Lower leg skin (tissue), 4 donors: ENCODE data around the gene CABP4. TPM values are rescaled to one million over a fixed set of nuclear protein-coding genes. Genes with fewer than 3 reads are reported as not detected.

Experiments
- DNase-seq, 2 donors: peaks; one replicate each; pipeline ENCODE4 v3.0.0-alpha.2; 2019; ENCODE audit warnings: low spot score in 2 of 2
- H3K4me3 ChIP-seq: fragments of 200-600 bp; sonication (generic); 2 replicates; pipeline ENCODE4 v1.5.1; 2017; ENCODE audit warnings: mild to moderate bottlenecking, low read depth; ENCODE audit not compliant: poor library complexity, severe bottlenecking
- CTCF ChIP-seq, 3 donors: fragments of 450-650 bp; IDR thresholded peaks; one replicate each; pipeline ENCODE4 v1.5.1; 2016; ENCODE audit warnings: antibody characterized with exemption in 3 of 3, mild to moderate bottlenecking in 3 of 3, moderate library complexity in 2 of 3
- POLR2A ChIP-seq, 2 donors: fragments of 450-650 bp; IDR thresholded peaks; one replicate each; pipeline ENCODE4 v1.6.1; 2016 to 2017; ENCODE audit warnings: antibody characterized with exemption in 2 of 2, mild to moderate bottlenecking in 1 of 2, moderate library complexity in 1 of 2
- WGBS, 2 donors: methylation state at CpG; one replicate each; pipeline ENCODE4 v1.1.5; 2018; 5-methylcytosine and 5-hydroxymethylcytosine counted together
- intact Hi-C: fragments of 100-400 bp; cut with DNase I; formaldehyde crosslinking; loops from one replicate; pipeline ENCODE4 v1.15.0; 2023; ENCODE audit warnings: low total_unique reads
- total RNA-seq, 4 donors: library from RNA; depleted of rRNA; stranded (reverse); fragments of >200 nt; gene quantifications; one replicate each; pipeline ENCODE4 v1.1.0, GENCODE V29; 2016

CABP4 gene
- total RNA-seq, 4 donors from 2014 or later: 0.11 to 0.25 TPM; not detected in 2

GRCh38 chr11:67457453-67457852 is 2.3 kb downstream of the CABP4 start:
- H3K4me3 ChIP-seq: no peak overlapping the region
- TF ChIP-seq POLR2A (IDR thresholded peaks at IDR 0.05): no peak
- TF ChIP-seq CTCF (IDR thresholded peaks at IDR 0.05): no peak
- no peak for DNase-seq
- intact Hi-C loops: no loop called here
- 88 to 93% methylated on average over 12 of the region's 12 CpGs for WGBS, 2 donors

DNA sequence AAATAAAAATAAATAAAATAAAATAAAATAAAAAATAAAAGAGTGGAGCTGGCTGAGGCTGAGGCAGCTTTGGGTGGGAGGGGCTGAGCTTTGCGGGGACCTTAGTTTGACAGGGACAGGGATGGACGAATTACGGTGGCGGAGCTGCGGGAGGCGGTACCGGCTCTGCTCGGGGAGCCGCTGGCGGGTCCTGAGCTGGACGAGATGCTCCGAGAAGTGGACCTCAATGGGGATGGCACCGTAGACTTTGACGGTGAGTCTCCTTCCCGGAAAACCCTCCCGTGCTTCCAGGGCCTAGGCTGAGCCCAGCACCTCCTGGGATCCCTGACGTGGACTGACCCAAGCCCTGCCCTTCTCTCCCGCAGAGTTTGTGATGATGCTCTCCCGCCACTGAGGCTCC is 3.1 kb downstream of the CABP4 start:
- intact Hi-C loops: no loop called here
- no peak overlapping the region for H3K4me3 ChIP-seq
- no peak for DNase-seq
- WGBS, 2 donors: 85 to 88% methylated on average over 19 of the region's 19 CpGs
- no peak for TF ChIP-seq POLR2A (IDR thresholded peaks at IDR 0.05)
- TF ChIP-seq CTCF (IDR thresholded peaks at IDR 0.05): no peak

DNA sequence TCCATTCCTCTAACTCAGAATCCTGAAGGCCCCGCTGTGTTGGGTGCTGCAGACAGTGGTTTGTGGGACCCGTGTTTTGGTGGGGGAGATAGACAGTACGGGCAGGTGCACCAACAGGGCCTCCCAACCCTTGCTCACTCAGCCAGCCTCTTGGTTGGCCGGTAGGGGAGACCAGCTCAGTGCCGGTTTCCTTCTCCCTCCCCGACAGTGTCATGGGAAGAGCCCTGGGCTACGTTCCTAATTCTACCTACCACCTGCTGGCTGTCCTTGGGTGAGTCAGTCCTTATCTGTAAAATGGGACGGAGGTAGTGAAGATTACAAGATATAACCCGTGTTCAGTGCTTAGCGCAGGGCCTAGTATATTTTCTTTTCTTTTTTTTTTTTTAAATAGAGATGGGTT is 8.0 kb downstream of the CABP4 start:
- H3K4me3 ChIP-seq: no peak overlapping the region
- TF ChIP-seq CTCF (IDR thresholded peaks at IDR 0.05) (no peak), POLR2A (IDR thresholded peaks at IDR 0.05) (no peak)
- 71 to 72% methylated on average over 9 to 10 of the region's 10 CpGs for WGBS, 2 donors
- intact Hi-C loops: no loop called here
- DNase-seq: no peak

- DNase-seq: peak; percentile 80 to 96
- WGBS, 2 donors: 45 to 68% methylated on average over 14 to 20 of the region's 20 CpGs
- TF ChIP-seq POLR2A (IDR thresholded peaks at IDR 0.05) (no peak), CTCF (IDR thresholded peaks at IDR 0.05) (no peak)
- H3K4me3 ChIP-seq: no peak overlapping the region
- intact Hi-C loops: no loop called here
Observed at GRCh38 chr11:67463680-67464410, 8.7 kb downstream of the CABP4 start.

DNA sequence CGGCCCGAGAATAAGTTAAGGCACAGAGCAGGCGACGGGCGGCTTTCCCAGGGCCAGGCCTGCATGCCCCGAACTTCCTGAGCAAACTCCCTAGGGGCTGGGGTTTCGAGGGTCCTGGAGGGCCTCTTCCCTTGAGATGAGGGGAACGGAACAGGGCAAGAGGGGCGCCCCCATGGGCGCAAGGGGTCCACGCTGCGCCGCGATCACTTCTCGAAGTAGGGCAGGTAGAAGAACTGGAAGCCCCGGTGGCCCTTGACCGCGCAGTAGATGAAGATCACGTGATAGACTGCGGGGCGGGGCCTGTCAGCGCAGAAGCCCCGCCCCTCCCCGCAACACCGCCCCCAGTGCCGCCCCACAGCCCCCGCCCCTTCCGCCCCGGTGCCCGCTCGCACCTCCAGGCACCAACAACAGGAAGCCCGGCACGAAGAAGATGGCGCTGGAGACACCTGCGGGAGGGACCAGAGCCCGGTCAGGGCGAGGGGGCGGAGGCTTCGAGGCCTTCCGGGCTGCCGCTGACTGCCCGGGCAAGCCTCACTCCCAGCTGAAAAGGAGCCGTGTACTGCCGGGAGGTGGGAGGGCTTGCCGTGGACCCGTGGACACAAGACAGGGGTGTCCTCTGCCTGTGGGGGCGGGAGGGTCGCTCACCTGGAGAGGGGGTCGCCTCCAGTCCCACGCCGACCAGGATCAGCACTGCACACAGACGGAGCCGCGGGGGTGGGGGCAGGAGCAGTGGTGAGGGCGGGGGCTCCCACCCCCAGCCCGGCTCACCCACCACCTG is 9.4 kb downstream of the CABP4 start:
- DNase-seq: peak; percentile 84 to 97
- peak overlapping the region; percentile 8 for H3K4me3 ChIP-seq
- intact Hi-C loops: no loop called here
- TF ChIP-seq CTCF (IDR thresholded peaks at IDR 0.05) (no peak), POLR2A (IDR thresholded peaks at IDR 0.05) (no peak)
- 22 to 24% methylated on average over 21 to 50 of the region's 56 CpGs for WGBS, 2 donors
